Activated CD4-positive, alpha-beta T cell treated with anti-CD3 and anti-CD28 coated beads, Interleukin-2, amount 10 ng/mL, durations not matched to agents 24 days and 14 days (primary cell): ENCODE measurements around the gene CALHM6. TPM values are rescaled to one million over a fixed set of nuclear protein-coding genes. Genes with fewer than 3 reads are reported as not detected.

ENCODE experiments used
- DNase-seq: peaks from one replicate; pipeline ENCODE4 v3.0.0; 2022
- H3K27ac Mint-ChIP-seq: one replicate; pipeline ENCODE4 v1.8.0; 2022; ENCODE audit warnings: mild to moderate bottlenecking, mixed read lengths
- H3K27me3 Mint-ChIP-seq: one replicate; pipeline ENCODE4 v1.8.0; 2022; ENCODE audit warnings: mixed read lengths
- H3K36me3 Mint-ChIP-seq: one replicate; pipeline ENCODE4 v1.8.0; 2022; ENCODE audit warnings: low read depth, mild to moderate bottlenecking, mixed read lengths
- H3K4me1 Mint-ChIP-seq: one replicate; pipeline ENCODE4 v1.8.0; 2021; ENCODE audit warnings: mixed read lengths
- H3K4me3 Mint-ChIP-seq: one replicate; pipeline ENCODE4 v1.8.0; 2022; ENCODE audit warnings: mild to moderate bottlenecking, moderate library complexity, mixed read lengths
- H3K9me3 Mint-ChIP-seq: one replicate; pipeline ENCODE4 v1.8.0; 2021; ENCODE audit warnings: mixed read lengths
- intact Hi-C: fragments of 100-400 bp; cut with micrococcal nuclease; formaldehyde crosslinking; loops from one replicate; pipeline ENCODE4 v1.15.1; 2023
- total RNA-seq: library from RNA; stranded (reverse); gene quantifications from 2 replicates; pipeline ENCODE4 v1.2.3, GENCODE V29; 2022

Gene CALHM6
- total RNA-seq, 1 donor from 2014 or later = 24.8 TPM

DNA sequence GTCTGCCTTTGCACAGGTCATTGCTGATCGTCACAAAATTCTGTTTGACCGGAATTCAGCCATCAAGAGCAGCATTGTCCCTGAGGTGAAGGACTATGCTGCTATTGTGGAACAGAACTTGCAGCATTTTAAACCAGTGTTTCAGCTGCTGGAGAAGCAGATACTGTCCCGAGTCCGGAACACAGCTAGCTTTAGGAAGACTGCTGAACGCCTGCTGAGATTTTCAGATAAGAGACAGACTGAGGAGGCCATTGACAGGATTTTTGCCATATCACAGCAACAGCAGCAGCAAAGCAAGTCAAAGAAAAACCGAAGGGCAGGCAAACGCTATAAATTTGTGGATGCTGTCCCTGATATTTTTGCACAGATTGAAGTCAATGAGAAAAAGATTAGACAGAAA, 24.6 kb upstream of the CALHM6 start:
- H3K36me3 Mint-ChIP-seq = no peaks in the 10 kb centered on the region
- no peaks in the 10 kb centered on the region for H3K4me1 Mint-ChIP-seq
- H3K27ac Mint-ChIP-seq = no peak overlapping the region
- peaks cover 30% of the 10 kb centered on the region for H3K27me3 Mint-ChIP-seq
- DNase-seq = no peak
- no peak overlapping the region for H3K4me3 Mint-ChIP-seq
- intact Hi-C loops = no loop called here
- no peaks in the 10 kb centered on the region for H3K9me3 Mint-ChIP-seq

DNA sequence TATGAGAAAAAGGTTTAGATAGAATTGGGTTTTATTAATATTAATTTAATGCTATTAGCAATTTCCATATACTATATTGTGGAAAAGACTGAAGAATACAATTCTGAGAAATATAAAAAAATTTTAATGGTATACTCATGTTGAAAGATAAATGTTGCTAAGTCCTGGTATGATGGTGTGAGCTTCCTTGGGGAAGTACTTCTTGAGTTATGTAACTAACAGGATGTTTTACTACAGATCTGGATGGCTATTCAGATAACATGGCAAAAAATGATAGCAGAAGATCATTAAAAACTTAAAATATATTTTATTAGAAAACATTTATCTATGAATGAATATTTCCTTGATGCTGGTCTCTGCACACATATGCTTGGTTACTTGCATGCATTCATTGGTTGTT, 23.5 kb upstream of the CALHM6 start:
- Mint-ChIP-seq H3K4me1 (no peaks in the 10 kb centered on the region), H3K27ac (no peak overlapping the region), H3K27me3 (peaks cover 41% of the 10 kb centered on the region), H3K9me3 (no peaks in the 10 kb centered on the region), H3K36me3 (no peaks in the 10 kb centered on the region), H3K4me3 (no peak overlapping the region)
- no peak for DNase-seq
- intact Hi-C loops = no loop called here

DNA sequence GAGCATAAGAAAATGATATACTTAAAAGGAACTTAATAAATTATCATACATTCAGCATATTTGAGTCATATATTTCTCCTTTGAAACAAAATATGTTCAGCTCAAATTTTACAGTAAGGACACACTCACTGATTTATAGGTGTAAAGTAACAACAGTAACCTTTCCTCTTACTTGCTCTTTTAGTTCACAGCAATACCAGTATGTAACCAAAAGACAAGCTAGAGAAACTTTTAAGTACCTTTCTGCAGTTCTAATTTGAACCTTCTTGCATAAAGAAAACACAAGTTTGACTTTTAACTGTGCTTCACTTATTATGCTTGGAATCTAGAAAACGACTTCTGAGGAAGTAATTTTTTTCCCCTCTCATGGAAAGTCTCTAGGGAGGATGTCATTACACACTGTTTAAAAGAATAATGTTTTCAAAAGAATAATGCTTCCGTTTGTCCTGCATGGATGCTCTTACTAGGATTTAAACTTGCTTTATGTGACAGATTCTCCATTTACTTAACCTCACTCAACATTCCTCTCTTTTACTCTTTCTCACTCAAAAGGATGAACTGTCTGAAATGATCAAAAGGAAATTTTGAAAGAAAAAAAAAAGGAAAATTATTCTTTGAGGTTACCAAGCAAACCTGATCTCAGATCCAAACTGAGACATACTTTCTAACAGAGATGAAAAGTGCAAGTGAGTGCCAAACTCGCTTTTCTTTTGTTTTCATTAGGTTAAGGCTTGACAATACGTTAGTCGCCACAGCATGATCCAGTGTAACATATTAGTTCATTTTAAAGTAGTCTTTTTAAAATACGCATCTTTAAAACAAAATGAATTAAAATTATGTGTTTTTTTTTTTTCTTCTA, 22.4 kb upstream of the CALHM6 start:
- H3K27ac Mint-ChIP-seq = no peak overlapping the region
- H3K4me3 Mint-ChIP-seq = no peak overlapping the region
- H3K4me1 Mint-ChIP-seq = no peaks in the 10 kb centered on the region
- H3K9me3 Mint-ChIP-seq = no peaks in the 10 kb centered on the region
- no peaks in the 10 kb centered on the region for H3K36me3 Mint-ChIP-seq
- intact Hi-C loops = no loop called here
- peaks cover 41% of the 10 kb centered on the region for H3K27me3 Mint-ChIP-seq
- no peak for DNase-seq

DNA sequence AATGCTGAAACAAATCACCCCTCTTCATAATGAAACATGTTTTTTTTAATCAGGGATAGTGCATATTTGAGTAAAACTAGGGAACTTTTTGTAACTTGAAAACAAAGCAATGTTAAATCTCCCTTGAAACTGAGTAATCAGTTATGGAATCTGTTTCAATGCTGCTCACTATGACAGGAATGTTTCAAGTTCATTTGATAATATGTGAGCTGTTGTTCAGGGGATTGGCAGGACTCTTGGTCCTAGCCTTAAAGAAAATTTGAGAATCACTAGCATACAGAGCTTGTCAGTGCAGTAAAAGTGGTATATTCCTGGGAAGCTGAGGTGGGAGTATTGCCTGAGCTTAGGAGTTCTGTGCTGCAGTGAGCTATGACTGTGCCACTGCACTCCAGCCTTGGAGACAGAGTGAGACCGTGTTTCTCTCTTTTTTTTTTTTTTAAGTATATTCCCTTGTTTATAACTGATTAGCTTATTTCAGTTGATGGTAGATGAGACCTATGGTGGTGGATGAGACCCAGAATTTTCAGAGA, 21.6 kb upstream of the CALHM6 start:
- no peak for DNase-seq
- H3K27me3 Mint-ChIP-seq = peaks cover 41% of the 10 kb centered on the region
- no peak overlapping the region for H3K27ac Mint-ChIP-seq
- intact Hi-C loops = loop anchor here (5.0 kb wide), 2 partner anchors 38 to 152 kb away; no protein-coding TSS in a partner anchor
- peaks cover 5% of the 10 kb centered on the region for H3K4me1 Mint-ChIP-seq
- H3K9me3 Mint-ChIP-seq = no peaks in the 10 kb centered on the region
- no peak overlapping the region for H3K4me3 Mint-ChIP-seq
- H3K36me3 Mint-ChIP-seq = no peaks in the 10 kb centered on the region

DNA sequence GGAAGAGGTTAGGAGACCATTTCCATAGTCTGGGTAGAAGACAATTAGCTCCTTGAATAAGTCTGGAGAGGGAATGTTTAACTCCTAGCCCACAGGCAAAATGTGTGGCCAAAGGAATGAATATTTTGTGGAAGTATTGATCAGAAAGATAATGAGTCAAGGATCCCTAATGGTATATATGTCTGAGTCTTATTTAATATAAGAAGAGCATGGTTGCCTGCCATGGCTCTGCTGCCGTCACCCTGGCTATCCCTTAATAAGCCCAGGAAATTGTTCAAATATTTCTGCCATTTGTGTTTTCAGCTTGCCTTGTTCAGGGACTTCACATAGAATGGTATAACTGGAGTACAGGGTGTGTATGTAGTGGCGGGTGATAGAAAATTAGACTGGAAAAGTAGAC, 18.1 kb upstream of the CALHM6 start:
- no peak for DNase-seq
- Mint-ChIP-seq H3K4me1 (peaks cover 18% of the 10 kb centered on the region), H3K27me3 (peaks cover 33% of the 10 kb centered on the region), H3K9me3 (no peaks in the 10 kb centered on the region), H3K36me3 (no peaks in the 10 kb centered on the region), H3K4me3 (no peak overlapping the region), H3K27ac (no peak overlapping the region)
- intact Hi-C loops = loop anchor here (5.0 kb wide), 2 partner anchors 34 to 156 kb away; no protein-coding TSS in a partner anchor

DNA sequence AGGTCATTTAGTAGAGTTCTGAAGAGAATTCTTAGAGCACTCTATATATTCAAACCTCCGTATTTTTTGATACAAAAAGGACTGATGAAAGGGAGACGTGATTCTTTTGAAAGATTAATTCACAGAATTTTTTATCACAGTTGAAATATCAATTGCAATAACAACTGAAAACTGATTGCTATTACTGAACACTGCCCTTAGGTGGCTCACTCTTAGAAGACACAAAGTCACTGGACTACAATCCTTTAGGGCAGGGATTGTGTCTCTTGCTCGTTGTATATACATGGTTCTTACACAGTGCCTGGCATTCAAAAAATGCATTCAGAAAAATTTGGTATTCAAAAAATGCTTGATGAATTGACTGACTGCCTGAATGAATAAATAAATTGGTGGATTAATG, 17.1 kb upstream of the CALHM6 start:
- peaks cover 18% of the 10 kb centered on the region for H3K4me1 Mint-ChIP-seq
- peaks cover 27% of the 10 kb centered on the region for H3K27me3 Mint-ChIP-seq
- no peaks in the 10 kb centered on the region for H3K36me3 Mint-ChIP-seq
- no peak overlapping the region for H3K27ac Mint-ChIP-seq
- no peaks in the 10 kb centered on the region for H3K9me3 Mint-ChIP-seq
- no peak overlapping the region for H3K4me3 Mint-ChIP-seq
- DNase-seq = peak; percentile 63
- intact Hi-C loops = loop anchor here (1.0 to 5.0 kb wide), 3 partner anchors 33 to 157 kb away; no protein-coding TSS in a partner anchor

DNA sequence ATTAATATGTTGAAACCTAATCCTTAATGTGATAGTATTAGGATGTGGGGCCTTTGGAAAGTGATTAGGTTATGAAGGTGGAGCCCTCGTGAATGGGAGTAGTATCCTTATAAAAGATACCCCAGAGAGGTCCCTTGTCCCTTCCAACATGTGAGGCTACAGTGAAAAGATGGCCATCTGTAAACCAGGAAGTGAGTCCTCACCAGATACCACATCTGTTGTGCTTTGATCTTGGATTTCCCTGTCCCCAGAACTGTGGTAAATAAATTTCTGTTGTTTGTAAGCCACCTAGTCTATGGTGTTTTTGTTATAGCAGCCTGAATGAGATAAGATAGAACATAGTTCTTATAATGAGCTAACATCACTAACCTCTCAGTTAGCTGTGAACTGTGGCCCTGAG, 16.6 kb upstream of the CALHM6 start:
- Mint-ChIP-seq H3K4me1 (peaks cover 19% of the 10 kb centered on the region), H3K27ac (no peak overlapping the region), H3K36me3 (no peaks in the 10 kb centered on the region), H3K4me3 (no peak overlapping the region), H3K27me3 (peaks cover 24% of the 10 kb centered on the region), H3K9me3 (no peaks in the 10 kb centered on the region)
- DNase-seq = no peak
- intact Hi-C loops = loop anchor here (1.0 to 5.0 kb wide), 3 partner anchors 33 to 157 kb away; no protein-coding TSS in a partner anchor

DNA sequence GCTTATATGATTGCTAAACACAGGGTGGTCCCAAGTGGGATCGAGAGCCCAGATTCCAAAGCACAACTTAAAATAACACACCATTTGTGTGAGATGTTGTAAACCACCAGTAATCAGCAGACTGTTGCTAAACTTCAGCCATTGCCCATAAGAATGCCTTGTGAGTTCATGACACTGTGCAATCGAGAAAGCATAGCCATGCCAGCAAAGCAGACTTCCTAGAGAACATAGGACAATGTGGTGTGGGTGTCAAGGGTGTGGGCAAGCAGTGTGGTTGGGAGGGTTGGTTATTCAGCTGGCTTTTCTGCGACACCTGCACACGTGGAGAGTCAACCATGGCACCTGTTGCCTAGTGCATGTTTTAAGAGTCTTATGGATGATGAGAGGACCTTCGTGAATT, 16.1 kb upstream of the CALHM6 start:
- Mint-ChIP-seq H3K4me1 (peaks cover 24% of the 10 kb centered on the region), H3K4me3 (no peak overlapping the region), H3K27me3 (peaks cover 21% of the 10 kb centered on the region), H3K36me3 (no peaks in the 10 kb centered on the region), H3K27ac (no peak overlapping the region), H3K9me3 (no peaks in the 10 kb centered on the region)
- DNase-seq = no peak
- intact Hi-C loops = no loop called here

DNA sequence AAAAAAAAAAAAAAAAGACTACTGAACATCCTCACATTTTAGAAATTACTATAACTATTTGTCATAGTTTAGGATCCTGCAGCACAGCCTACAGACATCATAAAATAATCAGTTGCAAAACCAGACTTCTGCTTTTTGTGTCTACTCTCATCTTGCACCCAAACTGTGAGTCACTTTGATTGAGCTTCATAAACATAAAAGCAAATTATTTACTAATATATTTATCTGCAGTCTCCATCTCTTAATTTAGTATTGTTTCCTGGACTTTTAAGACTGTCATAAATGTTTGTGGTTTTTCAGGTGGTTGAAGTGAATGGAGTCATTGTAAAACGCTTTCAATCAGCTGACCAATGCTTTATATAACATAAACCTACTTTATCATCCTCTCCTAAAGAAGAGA, 14.8 kb upstream of the CALHM6 start:
- Mint-ChIP-seq H3K4me1 (peaks cover 34% of the 10 kb centered on the region), H3K9me3 (no peaks in the 10 kb centered on the region)
- intact Hi-C loops = loop anchor here (2.0 kb wide), 1 partner anchor 16 kb away; no protein-coding TSS in a partner anchor

DNA sequence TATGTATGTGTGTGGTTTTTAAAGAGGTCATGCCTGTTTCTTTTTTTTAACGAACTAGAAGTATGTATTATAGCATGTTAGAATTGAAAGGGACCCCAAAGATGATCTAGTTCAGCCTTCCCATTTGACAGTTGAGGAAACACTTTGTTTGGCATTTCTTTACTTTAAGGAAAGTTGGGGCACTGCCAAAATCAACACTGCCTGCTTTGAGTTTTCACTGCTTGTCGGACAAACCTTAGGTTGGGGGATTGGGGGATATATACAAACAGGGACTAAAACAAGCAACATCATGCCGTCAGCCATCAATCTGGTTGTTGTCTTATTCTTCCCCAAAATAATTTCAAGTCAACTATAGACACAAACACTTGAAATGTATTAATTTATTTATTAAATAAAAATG, 14.1 kb upstream of the CALHM6 start:
- H3K27me3 Mint-ChIP-seq = peaks cover 7% of the 10 kb centered on the region
- no peak overlapping the region for H3K4me3 Mint-ChIP-seq
- peaks cover 36% of the 10 kb centered on the region for H3K4me1 Mint-ChIP-seq
- DNase-seq = no peak
- H3K36me3 Mint-ChIP-seq = no peaks in the 10 kb centered on the region
- no peak overlapping the region for H3K27ac Mint-ChIP-seq
- H3K9me3 Mint-ChIP-seq = no peaks in the 10 kb centered on the region
- intact Hi-C loops = loop anchor here (2.0 kb wide), 1 partner anchor 16 kb away; no protein-coding TSS in a partner anchor

More for the DNA sequence above, 14.8 kb upstream of the CALHM6 start:
- Mint-ChIP-seq H3K4me3 (no peak overlapping the region), H3K27ac (no peak overlapping the region), H3K27me3 (peaks cover 14% of the 10 kb centered on the region), H3K36me3 (no peaks in the 10 kb centered on the region)
- no peak for DNase-seq

DNA sequence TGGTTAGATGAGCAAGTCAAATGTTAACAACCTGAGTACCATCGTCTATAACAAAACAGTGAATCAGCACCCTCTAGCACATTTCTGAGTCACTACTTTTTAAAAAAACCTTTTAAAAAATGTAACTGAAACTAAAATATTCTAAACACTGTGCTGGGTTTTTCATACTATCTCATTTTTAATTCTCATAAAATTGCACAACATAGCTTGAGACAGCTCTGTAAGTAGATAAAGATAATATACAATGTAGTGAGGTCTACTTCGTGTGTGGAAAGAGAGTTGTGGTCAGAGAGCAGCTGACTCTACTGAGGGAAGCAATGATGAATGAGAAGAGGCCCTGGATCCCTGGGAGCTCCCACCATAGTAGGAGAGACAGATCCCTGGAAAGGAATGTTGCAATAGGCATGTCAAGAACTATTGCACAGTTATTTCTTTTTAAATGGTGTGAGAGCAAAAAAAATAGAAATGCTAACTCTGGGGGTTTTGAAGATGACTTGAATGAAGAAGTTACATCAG, 13.6 kb upstream of the CALHM6 start:
- Mint-ChIP-seq H3K27me3 (peaks cover 2% of the 10 kb centered on the region), H3K4me1 (peaks cover 36% of the 10 kb centered on the region), H3K27ac (no peak overlapping the region), H3K9me3 (no peaks in the 10 kb centered on the region), H3K4me3 (no peak overlapping the region), H3K36me3 (no peaks in the 10 kb centered on the region)
- intact Hi-C loops = loop anchor here (2.0 kb wide), 1 partner anchor 15 kb away; no protein-coding TSS in a partner anchor
- DNase-seq = no peak

DNA sequence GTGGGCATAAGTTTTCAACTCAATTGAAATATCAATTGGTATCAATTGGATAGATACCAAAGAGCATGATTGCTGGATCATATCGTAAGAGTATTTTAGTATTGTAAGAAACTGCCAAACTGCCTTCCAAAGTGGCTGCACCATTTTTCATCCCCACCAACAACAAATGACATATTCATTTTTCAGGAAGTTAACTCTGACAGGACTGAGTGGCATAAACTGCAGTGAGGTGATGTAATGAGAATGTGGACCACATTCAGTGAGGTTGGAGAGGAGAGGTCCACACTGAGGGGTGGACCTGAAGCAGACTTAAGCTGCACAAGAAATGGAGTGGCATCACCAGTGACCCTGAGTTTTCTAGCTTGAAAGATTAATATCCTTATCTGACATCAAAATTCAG, 11.6 kb upstream of the CALHM6 start:
- DNase-seq = no peak
- Mint-ChIP-seq H3K4me1 (peaks cover 34% of the 10 kb centered on the region), H3K27ac (no peak overlapping the region), H3K9me3 (no peaks in the 10 kb centered on the region), H3K4me3 (no peak overlapping the region), H3K36me3 (peaks cover 7% of the 10 kb centered on the region), H3K27me3 (peaks cover 9% of the 10 kb centered on the region)
- intact Hi-C loops = no loop called here

DNA sequence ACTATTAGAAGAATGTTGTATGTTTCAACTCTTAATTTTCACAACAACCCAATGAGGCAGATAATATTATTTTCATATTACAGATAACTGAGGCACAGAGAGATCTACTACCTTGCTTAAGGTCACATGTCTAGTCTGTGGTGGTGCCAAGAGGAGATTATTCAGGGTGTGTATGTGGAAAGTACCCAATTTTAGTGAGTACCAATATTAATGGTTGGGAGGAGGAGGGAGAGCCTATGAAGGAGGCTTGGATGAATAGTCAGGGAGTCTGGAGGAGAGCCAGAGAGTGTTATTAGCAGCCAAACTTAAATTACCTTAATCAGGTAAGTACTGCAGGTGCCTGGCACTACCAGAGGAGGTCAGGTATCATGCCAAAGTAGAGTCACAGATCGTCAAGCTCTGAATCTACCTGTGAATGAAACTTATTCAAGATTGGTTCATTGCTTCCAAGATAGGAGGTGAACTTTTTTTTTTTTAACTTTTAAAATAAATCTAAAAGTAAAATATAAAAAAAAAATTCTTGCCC, 10.9 kb upstream of the CALHM6 start:
- DNase-seq = no peak
- intact Hi-C loops = no loop called here

More for the DNA sequence above, 10.9 kb upstream of the CALHM6 start:
- peak overlapping the region; percentile 4 for H3K4me3 Mint-ChIP-seq
- H3K27me3 Mint-ChIP-seq = peaks cover 9% of the 10 kb centered on the region
- peaks cover 7% of the 10 kb centered on the region for H3K36me3 Mint-ChIP-seq
- H3K4me1 Mint-ChIP-seq = peaks cover 27% of the 10 kb centered on the region
- H3K9me3 Mint-ChIP-seq = peaks cover 1% of the 10 kb centered on the region
- H3K27ac Mint-ChIP-seq = no peak overlapping the region
